Astrocyte (in vitro differentiated cells and primary cell): ENCODE data around the gene UBE2E2.

Source experiments
- EZH2 ChIP-seq: IDR thresholded peaks from 2 replicates; pipeline ENCODE4 v1.6.1; 2012; ENCODE audit warnings: mild to moderate bottlenecking, low read length, inconsistent platforms; ENCODE audit not compliant: insufficient read depth
- TF ChIP-seq, protein P1 (sequence below): IDR thresholded peaks from 2 replicates; pipeline ENCODE4 v1.5.1; 2011; ENCODE audit warnings: low read depth, mild to moderate bottlenecking, inconsistent platforms, low read length, moderate library complexity; ENCODE audit not compliant: insufficient read depth

DNA sequence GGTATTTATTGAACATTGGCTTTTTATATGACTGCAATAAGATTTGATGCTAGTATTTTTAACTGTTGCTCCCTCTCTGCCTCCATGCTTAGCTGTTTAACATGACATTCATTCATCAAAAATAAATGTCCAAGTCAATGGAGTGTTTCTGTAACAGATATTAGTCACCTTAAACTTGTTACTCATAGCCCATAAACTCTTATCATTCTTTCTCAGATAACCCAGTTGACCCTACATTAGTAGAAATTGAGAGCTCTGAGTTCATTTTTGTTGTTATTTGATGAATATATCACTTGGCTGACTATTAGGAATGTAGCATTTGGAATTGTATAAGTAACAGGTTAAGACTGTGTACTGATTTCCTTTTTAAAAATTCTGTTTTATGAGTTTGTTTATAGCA, 201.1 kb downstream of the UBE2E2 start:
- TF ChIP-seq, protein P1, sequence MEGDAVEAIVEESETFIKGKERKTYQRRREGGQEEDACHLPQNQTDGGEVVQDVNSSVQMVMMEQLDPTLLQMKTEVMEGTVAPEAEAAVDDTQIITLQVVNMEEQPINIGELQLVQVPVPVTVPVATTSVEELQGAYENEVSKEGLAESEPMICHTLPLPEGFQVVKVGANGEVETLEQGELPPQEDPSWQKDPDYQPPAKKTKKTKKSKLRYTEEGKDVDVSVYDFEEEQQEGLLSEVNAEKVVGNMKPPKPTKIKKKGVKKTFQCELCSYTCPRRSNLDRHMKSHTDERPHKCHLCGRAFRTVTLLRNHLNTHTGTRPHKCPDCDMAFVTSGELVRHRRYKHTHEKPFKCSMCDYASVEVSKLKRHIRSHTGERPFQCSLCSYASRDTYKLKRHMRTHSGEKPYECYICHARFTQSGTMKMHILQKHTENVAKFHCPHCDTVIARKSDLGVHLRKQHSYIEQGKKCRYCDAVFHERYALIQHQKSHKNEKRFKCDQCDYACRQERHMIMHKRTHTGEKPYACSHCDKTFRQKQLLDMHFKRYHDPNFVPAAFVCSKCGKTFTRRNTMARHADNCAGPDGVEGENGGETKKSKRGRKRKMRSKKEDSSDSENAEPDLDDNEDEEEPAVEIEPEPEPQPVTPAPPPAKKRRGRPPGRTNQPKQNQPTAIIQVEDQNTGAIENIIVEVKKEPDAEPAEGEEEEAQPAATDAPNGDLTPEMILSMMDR: no peak
- TF ChIP-seq EZH2: no peak
